GM12878 (cell line): ENCODE data around the gene HMGN1.

Experiments used
- ASH2L ChIP-seq: fragments of 300-600, 200-600 bp; sonication (generic); IDR thresholded peaks from 2 replicates; pipeline ENCODE4 v1.6.1; 2017; ENCODE audit warnings: low read depth, mild to moderate bottlenecking, borderline replicate concordance
- ETV6 ChIP-seq, 2 experiments: fragments of 450-650 bp in 1 of 2; IDR thresholded peaks in 1 of 2; conservative IDR thresholded peaks in 1 of 2; 2 replicates each; pipeline ENCODE4 v1.6.1; 2014; ENCODE audit warnings: antibody characterized with exemption in 1 of 2, borderline replicate concordance in 1 of 2, low read depth in 1 of 2, mild to moderate bottlenecking in 1 of 2, moderate library complexity in 1 of 2
- EZH2 ChIP-seq: IDR thresholded peaks from 2 replicates; pipeline ENCODE4 v1.6.1; 2012; ENCODE audit warnings: low read depth, mild to moderate bottlenecking, control low read depth, inconsistent platforms, low read length, borderline replicate concordance; ENCODE audit not compliant: control insufficient read depth
- KAT2A ChIP-seq: conservative IDR thresholded peaks from 2 replicates; pipeline ENCODE4 v1.6.1; 2011; ENCODE audit warnings: low read depth, low read length; ENCODE audit not compliant: control insufficient read depth
- MXI1 ChIP-seq: fragments of 150-350 bp; IDR thresholded peaks from 2 replicates; pipeline ENCODE4 v1.6.1; 2011; ENCODE audit warnings: low read depth, mild to moderate bottlenecking, inconsistent platforms, low read length, improper control_type of control experiment
- MYB ChIP-seq: fragments of 150-350 bp; IDR thresholded peaks from 2 replicates; pipeline ENCODE4 v1.6.1; 2014; ENCODE audit warnings: mild to moderate bottlenecking, low read depth, low read length, borderline replicate concordance
- SP1 ChIP-seq: IDR thresholded peaks from one replicate; pipeline ENCODE4 v1.6.1; 2011; ENCODE audit warnings: low read depth, low read length
- TAF1 ChIP-seq: IDR thresholded peaks from 2 replicates; pipeline ENCODE4 v1.6.1; 2011; ENCODE audit warnings: mild to moderate bottlenecking, low read depth, low read length, borderline replicate concordance
- YY1 ChIP-seq: IDR thresholded peaks from 2 replicates; pipeline ENCODE4 v1.6.1; 2011; ENCODE audit warnings: low read depth, mild to moderate bottlenecking, low read length

- TF ChIP-seq ETV6 (conservative IDR thresholded peaks at IDR 0.05 in 1 of 2, IDR thresholded peaks at IDR 0.05 in 1 of 2; ENCODE audit: borderline replicate concordance in 1 of 2, low read depth in 1 of 2) (no peak), SP1 (no peak), MXI1 (no peak), YY1 (no peak), MYB (no peak), ASH2L (no peak), KAT2A (no peak), TAF1 (no peak), EZH2 (no peak)
Measured at GRCh38 chr21:39336457-39337008, 12.4 kb downstream of the HMGN1 start.
